ENCODE results near the gene VAV3. TPM values are rescaled to one million over a fixed set of nuclear protein-coding genes. Genes with fewer than 3 reads are reported as not detected.

The VAV3 gene
- total RNA-seq, 2 experiments from 2014 or later: 1.3 to 1.9 TPM

GRCh38 chr1:107949467-107950253 lies 15.3 kb downstream of the VAV3 start:
- ATAC-seq (peak; percentile 74), DNase-seq (peak; percentile 26)
- peaks cover 34% of the 10 kb centered on the region for H3K4me1 Mint-ChIP-seq
- intact Hi-C loops (cut with DNase I, micrococcal nuclease): no loop called here
- POLR2A ChIA-PET: interaction anchor here (1.0 kb wide), 1 partner anchor 15 kb away, joined by 3 read pairs; no protein-coding TSS in a partner anchor
- H3K4me3 Mint-ChIP-seq: no peak overlapping the region
- no peak overlapping the region for H3K27ac Mint-ChIP-seq
- H3K27me3 Mint-ChIP-seq: no peaks in the 10 kb centered on the region
- H3K36me3 Mint-ChIP-seq (ENCODE audit: low read depth): no peaks in the 10 kb centered on the region
- no peaks in the 10 kb centered on the region for H3K9me3 Mint-ChIP-seq (ENCODE audit: low read depth)
- CTCF ChIA-PET: interaction anchor here (0.7 to 1.2 kb wide), 2 partner anchors 10 to 141 kb away, joined by 3 read pairs; no protein-coding TSS in a partner anchor

GRCh38 chr1:107946794-107947193 lies 18.2 kb downstream of the VAV3 start:
- intact Hi-C loops (cut with DNase I, micrococcal nuclease): no loop called here
- Mint-ChIP-seq H3K27me3 (no peaks in the 10 kb centered on the region), H3K9me3 (ENCODE audit: low read depth) (no peaks in the 10 kb centered on the region), H3K4me1 (peaks cover 40% of the 10 kb centered on the region), H3K4me3 (no peak overlapping the region), H3K36me3 (ENCODE audit: low read depth) (no peaks in the 10 kb centered on the region), H3K27ac (no peak overlapping the region)
- ATAC-seq (no peak), DNase-seq (no peak)
- POLR2A ChIA-PET: no interaction called here
- CTCF ChIA-PET: interaction anchor here (0.6 kb wide), 1 partner anchor 103 kb away, joined by 3 read pairs; no protein-coding TSS in a partner anchor

- no peaks in the 10 kb centered on the region for H3K27me3 Mint-ChIP-seq
- no peaks in the 10 kb centered on the region for H3K36me3 Mint-ChIP-seq (ENCODE audit: low read depth)
- no peak for DNase-seq
- H3K4me1 Mint-ChIP-seq: peaks cover 32% of the 10 kb centered on the region
- H3K4me3 Mint-ChIP-seq: no peak overlapping the region
- ChIA-PET POLR2A (no interaction called here), CTCF (interaction anchor here (0.5 to 0.8 kb wide), 2 partner anchors 20 to 107 kb away, joined by 3 read pairs; no protein-coding TSS in a partner anchor)
- H3K27ac Mint-ChIP-seq: no peak overlapping the region
- H3K9me3 Mint-ChIP-seq (ENCODE audit: low read depth): no peaks in the 10 kb centered on the region
- intact Hi-C loops (cut with DNase I, micrococcal nuclease): no loop called here
- peak; percentile 23 for ATAC-seq
Measured at GRCh38 chr1:107943694-107944093, 21.3 kb downstream of the VAV3 start.

GRCh38 chr1:107942814-107943213 lies 22.2 kb downstream of the VAV3 start:
- Mint-ChIP-seq H3K27me3 (no peaks in the 10 kb centered on the region), H3K36me3 (ENCODE audit: low read depth) (no peaks in the 10 kb centered on the region), H3K27ac (no peak overlapping the region), H3K4me1 (peaks cover 34% of the 10 kb centered on the region), H3K4me3 (no peak overlapping the region), H3K9me3 (ENCODE audit: low read depth) (no peaks in the 10 kb centered on the region)
- CTCF ChIA-PET: no interaction called here
- ATAC-seq (no peak), DNase-seq (no peak)
- POLR2A ChIA-PET: interaction anchor here (0.6 kb wide), 1 partner anchor 41 kb away, joined by 12 read pairs; no protein-coding TSS in a partner anchor
- intact Hi-C loops (cut with DNase I, micrococcal nuclease): no loop called here

GRCh38 chr1:107941531-107941930 lies 23.4 kb downstream of the VAV3 start:
- ATAC-seq: no peak

GRCh38 chr1:107941123-107941522 lies 23.9 kb downstream of the VAV3 start:
- ChIA-PET CTCF (no interaction called here), POLR2A (no interaction called here)
- Mint-ChIP-seq H3K9me3 (ENCODE audit: low read depth) (no peaks in the 10 kb centered on the region), H3K4me3 (no peak overlapping the region), H3K36me3 (ENCODE audit: low read depth) (no peaks in the 10 kb centered on the region), H3K27me3 (no peaks in the 10 kb centered on the region), H3K27ac (no peak overlapping the region), H3K4me1 (peaks cover 47% of the 10 kb centered on the region)
- intact Hi-C loops (cut with DNase I, micrococcal nuclease): no loop called here
- no peak for ATAC-seq
- no peak for DNase-seq

More at GRCh38 chr1:107941531-107941930, 23.4 kb downstream of the VAV3 start:
- ChIA-PET CTCF (no interaction called here), POLR2A (no interaction called here)
- Mint-ChIP-seq H3K4me3 (no peak overlapping the region), H3K9me3 (ENCODE audit: low read depth) (no peaks in the 10 kb centered on the region), H3K36me3 (ENCODE audit: low read depth) (no peaks in the 10 kb centered on the region), H3K4me1 (peaks cover 44% of the 10 kb centered on the region), H3K27me3 (no peaks in the 10 kb centered on the region), H3K27ac (no peak overlapping the region)
- intact Hi-C loops (cut with DNase I, micrococcal nuclease): no loop called here
- DNase-seq: no peak

GRCh38 chr1:107940701-107941100 lies 24.3 kb downstream of the VAV3 start:
- CTCF ChIA-PET: interaction anchor here (0.7 to 1.2 kb wide), 2 partner anchors 69 to 159 kb away, joined by 3 to 4 read pairs; no protein-coding TSS in a partner anchor
- H3K27me3 Mint-ChIP-seq: no peaks in the 10 kb centered on the region
- ATAC-seq (no peak), DNase-seq (no peak)
- H3K4me1 Mint-ChIP-seq: peaks cover 50% of the 10 kb centered on the region
- no peaks in the 10 kb centered on the region for H3K9me3 Mint-ChIP-seq (ENCODE audit: low read depth)
- no peaks in the 10 kb centered on the region for H3K36me3 Mint-ChIP-seq (ENCODE audit: low read depth)
- intact Hi-C loops (cut with DNase I, micrococcal nuclease): no loop called here
- no peak overlapping the region for H3K4me3 Mint-ChIP-seq
- no peak overlapping the region for H3K27ac Mint-ChIP-seq
- POLR2A ChIA-PET: no interaction called here

- POLR2A ChIA-PET: no interaction called here
- intact Hi-C loops (cut with DNase I, micrococcal nuclease): no loop called here
- Mint-ChIP-seq H3K27ac (no peak overlapping the region), H3K4me1 (peaks cover 56% of the 10 kb centered on the region), H3K27me3 (no peaks in the 10 kb centered on the region), H3K36me3 (ENCODE audit: low read depth) (no peaks in the 10 kb centered on the region), H3K9me3 (ENCODE audit: low read depth) (no peaks in the 10 kb centered on the region), H3K4me3 (no peak overlapping the region)
- ATAC-seq (no peak), DNase-seq (no peak)
- CTCF ChIA-PET: interaction anchor here (0.7 to 1.2 kb wide), 3 partner anchors 9 to 158 kb away, joined by 3 to 4 read pairs (median 3); no protein-coding TSS in a partner anchor
Measured at GRCh38 chr1:107940017-107940577, 24.9 kb downstream of the VAV3 start.

GRCh38 chr1:107939256-107939655 lies 25.7 kb downstream of the VAV3 start:
- intact Hi-C loops (cut with DNase I, micrococcal nuclease): loop anchor here (5.0 to 10.0 kb wide), 3 partner anchors 113 to 706 kb away; no protein-coding TSS in a partner anchor
- POLR2A ChIA-PET: no interaction called here

GRCh38 chr1:107936498-107937481 lies 28.2 kb downstream of the VAV3 start:
- ChIA-PET CTCF (interaction anchor here (0.6 to 1.1 kb wide), 2 partner anchors 25 to 29 kb away, joined by 3 read pairs; no protein-coding TSS in a partner anchor), POLR2A (interaction anchor here (0.6 kb wide), 1 partner anchor 35 kb away, joined by 3 read pairs; no protein-coding TSS in a partner anchor)
- no peak overlapping the region for H3K4me3 Mint-ChIP-seq
- peak; percentile 56 for ATAC-seq
- H3K36me3 Mint-ChIP-seq (ENCODE audit: low read depth): no peaks in the 10 kb centered on the region
- intact Hi-C loops (cut with DNase I, micrococcal nuclease): loop anchor here (1.0 to 10.0 kb wide), 4 partner anchors 27 to 708 kb away; no protein-coding TSS in a partner anchor
- no peaks in the 10 kb centered on the region for H3K9me3 Mint-ChIP-seq (ENCODE audit: low read depth)
- peak overlapping the region; percentile 80 for H3K27ac Mint-ChIP-seq
- H3K4me1 Mint-ChIP-seq: peaks cover 66% of the 10 kb centered on the region
- no peaks in the 10 kb centered on the region for H3K27me3 Mint-ChIP-seq
- DNase-seq: peak; percentile 71

More at GRCh38 chr1:107939256-107939655, 25.7 kb downstream of the VAV3 start:
- DNase-seq (no peak), ATAC-seq (no peak)
- CTCF ChIA-PET: interaction anchor here (0.7 to 1.2 kb wide), 2 partner anchors 10 to 157 kb away, joined by 3 read pairs; no protein-coding TSS in a partner anchor
- Mint-ChIP-seq H3K9me3 (ENCODE audit: low read depth) (no peaks in the 10 kb centered on the region), H3K27ac (no peak overlapping the region), H3K36me3 (ENCODE audit: low read depth) (no peaks in the 10 kb centered on the region), H3K4me3 (no peak overlapping the region), H3K27me3 (no peaks in the 10 kb centered on the region), H3K4me1 (peaks cover 64% of the 10 kb centered on the region)
